AG09309 (cell line): ENCODE results near the gene NXT1.

ENCODE experiments used
- DNase-seq: peaks from one replicate; pipeline ENCODE4 v3.0.0-alpha.2; 2010; ENCODE audit warnings: low read depth
- H3K4me3 ChIP-seq: 2 replicates; pipeline ENCODE4 v1.5.1; 2011; ENCODE audit warnings: mild to moderate bottlenecking, low read depth, low read length, moderate library complexity; ENCODE audit not compliant: control insufficient read depth
- TF ChIP-seq, protein P1 (sequence below): IDR thresholded peaks from 2 replicates; pipeline ENCODE4 v1.5.1; 2011; ENCODE audit warnings: mild to moderate bottlenecking, low read depth, low read length, inconsistent platforms; ENCODE audit not compliant: insufficient read depth, control insufficient read depth; ENCODE audit errors: missing control alignments

NXT1 gene

DNA sequence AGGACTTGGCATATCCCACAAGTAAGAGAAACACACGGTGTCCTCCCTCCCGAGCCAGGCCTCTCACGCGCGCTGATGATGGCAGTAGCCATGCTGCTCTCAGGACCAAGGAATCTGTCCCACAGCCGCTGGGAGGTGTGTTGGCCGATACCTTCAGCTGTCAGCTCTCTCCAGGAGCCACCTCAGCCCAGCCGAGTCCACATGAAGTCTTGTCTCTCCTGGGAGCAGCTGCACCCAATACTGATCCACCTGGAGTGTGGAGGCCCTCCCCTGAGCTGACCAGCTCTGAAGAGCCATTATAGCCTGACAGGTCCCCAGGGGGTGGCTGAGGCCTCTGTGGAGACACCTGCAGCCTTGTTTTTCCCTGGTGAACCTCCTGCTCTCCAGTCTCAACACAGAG, 23.8 kb upstream of the NXT1 start:
- TF ChIP-seq, protein P1, sequence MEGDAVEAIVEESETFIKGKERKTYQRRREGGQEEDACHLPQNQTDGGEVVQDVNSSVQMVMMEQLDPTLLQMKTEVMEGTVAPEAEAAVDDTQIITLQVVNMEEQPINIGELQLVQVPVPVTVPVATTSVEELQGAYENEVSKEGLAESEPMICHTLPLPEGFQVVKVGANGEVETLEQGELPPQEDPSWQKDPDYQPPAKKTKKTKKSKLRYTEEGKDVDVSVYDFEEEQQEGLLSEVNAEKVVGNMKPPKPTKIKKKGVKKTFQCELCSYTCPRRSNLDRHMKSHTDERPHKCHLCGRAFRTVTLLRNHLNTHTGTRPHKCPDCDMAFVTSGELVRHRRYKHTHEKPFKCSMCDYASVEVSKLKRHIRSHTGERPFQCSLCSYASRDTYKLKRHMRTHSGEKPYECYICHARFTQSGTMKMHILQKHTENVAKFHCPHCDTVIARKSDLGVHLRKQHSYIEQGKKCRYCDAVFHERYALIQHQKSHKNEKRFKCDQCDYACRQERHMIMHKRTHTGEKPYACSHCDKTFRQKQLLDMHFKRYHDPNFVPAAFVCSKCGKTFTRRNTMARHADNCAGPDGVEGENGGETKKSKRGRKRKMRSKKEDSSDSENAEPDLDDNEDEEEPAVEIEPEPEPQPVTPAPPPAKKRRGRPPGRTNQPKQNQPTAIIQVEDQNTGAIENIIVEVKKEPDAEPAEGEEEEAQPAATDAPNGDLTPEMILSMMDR = no peak
- H3K4me3 ChIP-seq = no peak overlapping the region
- no peak for DNase-seq

GRCh38 chr20:23327617-23328333, 22.8 kb upstream of the NXT1 start:
- TF ChIP-seq, protein P1 = no peak
- H3K4me3 ChIP-seq = no peak overlapping the region
- DNase-seq = no peak

GRCh38 chr20:23331450-23332350, 18.9 kb upstream of the NXT1 start:
- TF ChIP-seq, protein P1 = no peak
- no peak for DNase-seq
- no peak overlapping the region for H3K4me3 ChIP-seq

- H3K4me3 ChIP-seq = no peak overlapping the region
- TF ChIP-seq, protein P1 = no peak
- no peak for DNase-seq
Observed at GRCh38 chr20:23332467-23332866, 18.1 kb upstream of the NXT1 start.

- DNase-seq = no peak
- TF ChIP-seq, protein P1 = no peak
- no peak overlapping the region for H3K4me3 ChIP-seq
Observed at GRCh38 chr20:23334111-23334510, 16.5 kb upstream of the NXT1 start.

- no peak overlapping the region for H3K4me3 ChIP-seq
- TF ChIP-seq, protein P1 = no peak
- no peak for DNase-seq
Observed at GRCh38 chr20:23335521-23335920, 15.1 kb upstream of the NXT1 start.
